C4-2B (cell line): ENCODE results near the gene MRPS10.
"Not testable (repeated sequence)": the region's sequence is repeated elsewhere in the genome, so short reads cannot be mapped to it uniquely, and the experiment has no call there.

Experiments used
- H3K27ac ChIP-seq: fragments of 450-650 bp; 2 replicates; pipeline ENCODE4 v1.5.1; 2017
- ZFX ChIP-seq: fragments of 450-650 bp; IDR thresholded peaks from 2 replicates; pipeline ENCODE4 v1.6.1; 2017
- TF ChIP-seq, protein P1 (sequence below): fragments of 450-650 bp; conservative IDR thresholded peaks from 2 replicates; pipeline ENCODE4 v1.5.1; 2017; ENCODE audit warnings: mild to moderate bottlenecking

MRPS10 gene

DNA sequence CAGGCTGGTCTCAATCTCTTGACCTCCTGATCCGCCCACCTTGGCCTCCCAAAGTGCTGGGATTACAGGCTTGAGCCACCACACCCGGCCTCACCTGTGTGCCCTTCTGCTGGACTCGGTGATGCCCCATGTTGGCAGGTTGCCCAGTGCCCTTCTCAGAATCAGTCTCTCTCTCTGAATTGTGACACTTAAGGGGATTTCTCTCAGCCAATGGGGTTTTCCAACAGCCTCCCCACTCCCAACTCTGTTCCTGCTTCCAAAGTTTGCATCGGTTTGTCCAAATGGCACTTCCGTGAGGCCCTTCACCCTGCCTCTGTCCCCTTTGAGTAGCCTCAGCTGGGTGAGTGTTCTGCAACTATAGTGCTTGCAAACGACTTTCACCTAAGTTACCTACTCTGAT lies 3.1 kb upstream of the MRPS10 start:
- no peak for TF ChIP-seq ZFX
- TF ChIP-seq, protein P1, sequence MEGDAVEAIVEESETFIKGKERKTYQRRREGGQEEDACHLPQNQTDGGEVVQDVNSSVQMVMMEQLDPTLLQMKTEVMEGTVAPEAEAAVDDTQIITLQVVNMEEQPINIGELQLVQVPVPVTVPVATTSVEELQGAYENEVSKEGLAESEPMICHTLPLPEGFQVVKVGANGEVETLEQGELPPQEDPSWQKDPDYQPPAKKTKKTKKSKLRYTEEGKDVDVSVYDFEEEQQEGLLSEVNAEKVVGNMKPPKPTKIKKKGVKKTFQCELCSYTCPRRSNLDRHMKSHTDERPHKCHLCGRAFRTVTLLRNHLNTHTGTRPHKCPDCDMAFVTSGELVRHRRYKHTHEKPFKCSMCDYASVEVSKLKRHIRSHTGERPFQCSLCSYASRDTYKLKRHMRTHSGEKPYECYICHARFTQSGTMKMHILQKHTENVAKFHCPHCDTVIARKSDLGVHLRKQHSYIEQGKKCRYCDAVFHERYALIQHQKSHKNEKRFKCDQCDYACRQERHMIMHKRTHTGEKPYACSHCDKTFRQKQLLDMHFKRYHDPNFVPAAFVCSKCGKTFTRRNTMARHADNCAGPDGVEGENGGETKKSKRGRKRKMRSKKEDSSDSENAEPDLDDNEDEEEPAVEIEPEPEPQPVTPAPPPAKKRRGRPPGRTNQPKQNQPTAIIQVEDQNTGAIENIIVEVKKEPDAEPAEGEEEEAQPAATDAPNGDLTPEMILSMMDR = no peak
- no peak overlapping the region for H3K27ac ChIP-seq

DNA sequence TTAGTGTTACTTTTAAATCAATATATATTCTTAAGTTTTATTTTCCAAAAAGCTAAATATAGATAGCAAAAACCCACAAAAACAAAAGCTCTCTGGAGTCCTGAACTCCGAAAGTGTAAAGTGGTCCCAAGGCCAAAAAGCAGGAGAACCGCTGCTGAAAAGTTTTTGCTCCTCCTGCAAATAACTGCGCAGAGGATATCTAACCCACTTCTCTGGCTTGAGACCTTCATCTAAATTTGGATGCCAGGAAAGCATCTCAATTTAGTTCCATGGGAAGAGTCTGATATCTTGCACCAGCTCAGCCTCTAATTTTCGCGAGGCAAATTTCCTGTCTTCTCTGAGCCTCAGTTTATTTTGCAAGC lies 523 bp downstream of the MRPS10 start:
- H3K27ac ChIP-seq = peak overlapping the region; percentile 75
- TF ChIP-seq, protein P1 = no peak
- no peak for TF ChIP-seq ZFX

DNA sequence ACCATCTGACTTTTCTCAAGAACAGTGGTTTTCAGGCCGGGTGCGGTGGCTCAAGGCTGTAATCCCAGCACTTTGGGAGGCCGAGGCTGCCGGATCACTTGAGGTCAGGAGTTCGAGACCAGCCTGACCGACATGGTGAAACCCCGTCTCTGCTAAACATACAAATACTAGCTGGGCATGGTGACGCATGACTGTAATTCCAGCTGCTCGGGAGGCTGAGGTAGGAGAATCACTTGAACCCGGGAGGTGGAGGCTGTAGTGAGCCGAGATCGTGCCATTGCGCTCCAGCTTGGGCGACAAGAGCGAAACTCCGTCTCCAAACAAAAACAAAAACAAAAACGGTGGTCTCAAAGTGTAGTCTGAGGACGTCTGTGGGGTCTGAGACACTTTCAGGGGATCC lies 1.2 kb downstream of the MRPS10 start:
- H3K27ac ChIP-seq = peak overlapping the region; percentile 9; the same call in 1 of the 2 replicates

DNA sequence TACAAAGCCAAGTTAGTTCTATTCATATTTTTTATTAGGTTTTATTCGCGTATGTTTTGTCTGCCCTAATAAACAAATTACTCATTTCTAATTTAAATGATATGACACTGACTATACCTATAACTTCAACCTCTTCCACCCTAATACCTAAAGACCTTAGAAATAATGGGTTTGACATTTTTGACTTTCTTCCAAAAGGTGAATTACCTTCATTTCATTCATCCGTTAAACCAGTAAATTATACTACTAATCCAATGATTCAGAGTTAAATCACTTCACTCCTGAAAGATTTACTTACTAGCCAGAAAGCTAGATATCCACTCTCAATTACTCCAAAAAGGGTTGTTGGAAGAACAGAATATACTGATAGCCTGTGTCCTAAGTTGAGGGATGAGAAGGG lies 5.2 kb downstream of the MRPS10 start:
- H3K27ac ChIP-seq = no peak overlapping the region
- TF ChIP-seq, protein P1 = no peak

DNA sequence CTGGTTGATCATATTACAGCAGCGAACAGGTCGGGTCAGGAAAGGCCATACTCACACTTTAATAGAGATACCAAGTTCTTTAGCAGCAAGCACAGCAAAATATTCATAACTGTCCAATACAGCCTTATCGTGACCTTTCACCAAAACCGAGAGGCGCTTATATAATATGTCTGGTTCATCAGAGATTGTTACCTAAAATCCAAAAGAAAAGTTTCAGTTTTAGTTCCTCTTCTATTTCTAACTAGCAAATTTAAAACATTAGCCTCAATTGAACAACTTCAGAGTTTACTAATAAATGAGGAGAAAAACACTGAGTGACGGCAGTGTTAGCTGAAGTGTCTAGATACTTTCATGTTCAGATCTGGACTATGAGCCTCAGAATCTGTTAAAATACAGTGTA lies 5.9 kb downstream of the MRPS10 start:
- no peak for TF ChIP-seq ZFX
- TF ChIP-seq, protein P1 = no peak
- H3K27ac ChIP-seq = no peak overlapping the region

DNA sequence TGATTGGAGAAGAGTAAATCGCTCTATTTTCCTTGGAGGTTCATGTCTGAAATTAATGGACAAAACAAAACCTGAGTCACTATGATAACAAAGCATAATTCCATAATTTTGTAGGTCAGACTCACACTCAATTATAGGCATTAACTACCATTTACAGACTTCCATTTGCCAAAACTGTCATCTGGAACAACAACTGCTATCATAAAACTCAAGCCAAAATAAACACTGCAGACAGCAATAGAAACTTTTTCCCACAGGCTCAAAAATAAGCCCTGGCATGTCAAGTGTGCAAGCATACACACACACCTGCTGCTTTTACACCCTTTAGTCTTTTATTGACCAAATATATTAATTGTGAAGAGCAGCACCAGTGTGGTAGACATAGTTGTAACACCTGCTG lies 7.1 kb downstream of the MRPS10 start:
- TF ChIP-seq, protein P1 = no peak
- no peak for TF ChIP-seq ZFX
- H3K27ac ChIP-seq = no peak overlapping the region

DNA sequence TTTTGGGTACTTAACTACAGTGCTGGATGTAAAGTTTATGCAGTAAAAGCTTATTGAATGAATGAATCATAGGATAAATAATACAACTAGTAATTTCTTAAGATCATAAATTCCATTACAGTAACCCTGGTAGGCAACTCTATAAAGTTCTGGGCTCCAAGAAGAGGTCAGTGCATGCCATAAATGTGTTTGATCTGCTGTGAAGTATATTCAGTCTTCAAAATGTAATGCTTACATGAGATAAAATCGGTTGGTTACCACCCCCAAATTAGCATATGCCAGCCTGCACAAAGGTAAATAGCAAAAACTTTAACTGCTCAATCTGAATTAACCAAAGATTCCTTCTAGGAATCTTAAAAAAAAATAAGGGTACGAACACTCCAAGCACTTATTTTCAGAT lies 10.1 kb downstream of the MRPS10 start:
- not testable (repeated sequence) for H3K27ac ChIP-seq

DNA sequence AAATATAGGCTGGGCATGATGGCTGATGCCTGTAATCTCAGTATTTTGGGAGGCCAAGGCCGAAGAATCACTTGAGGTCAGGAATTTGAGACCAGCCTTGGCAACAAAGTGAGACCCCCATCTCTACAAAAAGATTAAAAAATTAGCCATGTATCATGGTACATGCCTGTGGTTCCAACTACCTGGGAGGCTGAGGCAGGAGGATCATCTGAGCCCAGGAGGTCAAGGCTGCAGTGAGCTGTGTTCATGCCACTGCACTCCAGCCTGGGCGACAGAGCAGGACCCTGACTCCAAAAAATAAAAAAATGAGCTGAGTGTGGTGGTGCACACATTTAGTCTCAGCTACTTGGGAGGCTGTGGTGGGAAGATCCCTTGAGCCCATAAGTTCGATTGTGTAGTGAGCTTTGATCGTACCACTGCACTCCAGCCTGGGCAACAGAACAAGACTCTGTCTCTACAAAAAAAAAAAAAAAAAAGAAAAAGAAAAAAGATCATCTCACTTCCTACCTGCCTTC lies 12.8 kb downstream of the MRPS10 start:
- TF ChIP-seq, protein P1 = no peak
- no peak for TF ChIP-seq ZFX
- no peak overlapping the region for H3K27ac ChIP-seq

DNA sequence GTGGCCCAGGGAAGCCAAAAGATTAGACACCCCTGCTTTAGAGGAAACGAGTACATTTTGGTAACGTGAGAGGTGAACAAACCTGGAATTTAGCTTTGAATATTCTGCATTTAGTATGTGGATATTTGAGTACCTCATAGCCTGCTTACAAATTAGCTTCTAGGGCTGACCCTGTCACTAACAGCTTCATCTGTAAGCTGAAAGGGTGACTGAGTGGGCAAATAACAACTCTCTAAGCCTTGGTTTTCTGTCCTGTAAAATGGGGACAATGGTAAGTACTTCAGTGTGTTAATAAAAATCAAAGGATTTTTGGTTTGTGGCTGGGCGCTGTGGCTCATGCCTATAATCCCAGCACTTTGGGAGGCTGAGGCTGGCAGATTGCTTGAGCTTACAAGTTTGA lies 14.5 kb downstream of the MRPS10 start:
- H3K27ac ChIP-seq = no peak overlapping the region
- TF ChIP-seq ZFX = no peak
- TF ChIP-seq, protein P1 = no peak

DNA sequence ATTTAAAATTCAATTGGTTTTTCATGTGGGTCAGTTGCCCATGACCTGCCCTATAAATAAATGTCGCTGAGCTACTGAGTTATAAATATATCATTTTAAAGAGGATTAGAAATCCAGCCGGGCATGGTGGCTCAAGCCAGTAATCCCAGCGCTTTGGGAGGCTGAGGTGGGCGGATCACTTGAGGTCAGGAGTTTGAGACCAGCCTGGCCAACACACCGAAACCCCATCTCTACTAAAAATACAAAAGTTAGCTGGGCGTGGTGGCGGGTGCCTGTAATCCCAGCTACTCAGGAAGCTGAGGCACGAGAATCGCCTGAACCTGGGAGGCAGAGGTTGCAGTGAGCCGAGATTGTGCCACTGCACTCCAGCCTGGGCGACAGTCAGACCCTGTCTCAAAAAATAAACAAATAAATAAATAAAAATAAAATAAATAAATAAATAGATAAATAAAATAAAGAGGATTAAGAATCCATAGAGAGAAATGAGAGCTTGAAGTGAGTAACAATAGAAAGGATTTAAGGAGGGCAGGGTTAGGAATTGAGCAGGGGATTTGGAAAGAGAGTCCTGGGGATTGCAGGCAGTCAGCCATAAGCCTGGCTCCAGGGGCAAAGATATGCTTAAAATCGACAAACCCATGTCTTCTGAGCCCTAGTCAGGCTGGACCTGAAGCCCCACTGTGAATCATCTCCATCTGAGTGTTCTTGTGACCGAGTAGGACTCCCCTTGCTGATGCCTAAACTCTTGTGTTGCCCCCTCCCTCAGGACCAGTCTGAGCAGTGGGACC lies 15.3 kb downstream of the MRPS10 start:
- not testable (repeated sequence) for H3K27ac ChIP-seq
